HG03432 (cell line): Measurements from ENCODE around the gene POLR2B.
A peak's percentile ranks its signal among the peaks of the same experiment; 100 is the strongest.
"Not testable (repeated sequence)": the region's sequence is repeated elsewhere in the genome, so short reads cannot be mapped to it uniquely, and the experiment has no call there.

Source experiments
- ATAC-seq: cut with Tn5 transposase; IDR thresholded peaks from one replicate; pipeline ENCODE4 v1.9.1; 2021; ENCODE audit warnings: mild to moderate bottlenecking, moderate library complexity; ENCODE audit not compliant: unreplicated experiment

Gene POLR2B

GRCh38 chr4:56978750-56979303, at the start of gene POLR2B:
POLR2B (plus strand) TSS chr4:56978896; CDS start chr4:56978986, 90 bp downstream.
- ATAC-seq, result peak; percentile 48

DNA sequence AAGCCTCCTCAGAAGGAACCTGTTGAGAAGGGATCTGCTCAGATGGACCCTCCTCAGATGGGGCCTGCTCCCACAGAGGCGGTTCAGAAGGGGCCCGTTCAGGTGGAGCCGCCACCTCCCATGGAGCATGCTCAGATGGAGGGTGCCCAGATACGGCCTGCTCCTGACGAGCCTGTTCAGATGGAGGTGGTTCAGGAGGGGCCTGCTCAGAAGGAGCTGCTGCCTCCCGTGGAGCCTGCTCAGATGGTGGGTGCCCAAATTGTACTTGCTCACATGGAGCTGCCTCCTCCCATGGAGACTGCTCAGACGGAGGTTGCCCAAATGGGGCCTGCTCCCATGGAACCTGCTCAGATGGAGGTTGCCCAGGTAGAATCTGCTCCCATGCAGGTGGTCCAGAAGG, 48.1 kb upstream of the POLR2B start:
- no peak for ATAC-seq

GRCh38 chr4:56931924-56932323, 46.8 kb upstream of the POLR2B start:
- no peak for ATAC-seq

GRCh38 chr4:56937262-56937661, 41.4 kb upstream of the POLR2B start:
- ATAC-seq, result no peak

GRCh38 chr4:56939826-56940225, 38.9 kb upstream of the POLR2B start:
- not testable (repeated sequence) for ATAC-seq

- no peak for ATAC-seq
Observed at GRCh38 chr4:56940403-56940802, 38.3 kb upstream of the POLR2B start.

- ATAC-seq, result no peak
Observed at GRCh38 chr4:56940971-56941370, 37.7 kb upstream of the POLR2B start.

DNA sequence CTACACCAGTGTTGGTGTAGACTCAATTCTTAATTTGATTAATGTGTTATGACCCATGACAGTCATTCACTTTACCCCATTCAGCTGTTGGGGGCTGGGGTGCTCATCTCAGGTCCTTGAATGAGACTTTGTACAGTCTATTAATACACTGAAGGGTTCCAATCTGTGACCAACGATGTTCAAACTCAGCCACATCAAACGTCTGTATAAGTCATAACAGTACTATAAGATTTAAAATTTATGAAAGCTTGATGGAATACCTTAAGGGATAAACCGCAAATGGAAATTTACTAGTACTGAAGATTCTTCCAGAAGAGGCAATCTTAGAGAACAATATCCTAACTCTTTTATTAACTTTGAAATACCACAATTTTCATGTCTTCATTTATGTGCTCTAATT, 37.3 kb upstream of the POLR2B start:
- no peak for ATAC-seq

GRCh38 chr4:56953680-56954520, 24.8 kb upstream of the POLR2B start:
- no peak for ATAC-seq

GRCh38 chr4:56958111-56958517, 20.6 kb upstream of the POLR2B start:
- no peak for ATAC-seq

GRCh38 chr4:56959100-56959499, 19.6 kb upstream of the POLR2B start:
- ATAC-seq, result no peak

GRCh38 chr4:56961107-56961500, 17.6 kb upstream of the POLR2B start:
- ATAC-seq, result no peak

- ATAC-seq, result no peak
Observed at GRCh38 chr4:56971383-56971782, 7.3 kb upstream of the POLR2B start.

DNA sequence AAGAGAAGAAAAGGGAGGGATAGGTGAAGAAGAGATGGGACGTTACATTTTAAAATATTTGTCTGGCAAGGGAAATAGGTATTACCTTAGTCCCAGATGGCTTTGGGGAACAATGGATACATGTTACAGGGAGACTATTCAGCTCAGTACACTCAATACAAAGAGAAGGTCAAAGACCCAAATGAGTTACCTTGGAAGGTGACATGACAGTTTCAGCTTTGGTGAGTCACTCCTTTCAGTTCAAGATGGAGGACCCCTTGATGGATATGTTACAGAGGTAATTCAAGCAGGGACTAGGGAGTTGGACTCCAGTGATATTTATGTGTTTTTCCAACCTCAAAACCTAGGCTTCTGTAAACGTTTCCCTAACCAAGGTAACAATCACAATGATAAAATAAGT, 6.3 kb upstream of the POLR2B start:
- ATAC-seq, result no peak

DNA sequence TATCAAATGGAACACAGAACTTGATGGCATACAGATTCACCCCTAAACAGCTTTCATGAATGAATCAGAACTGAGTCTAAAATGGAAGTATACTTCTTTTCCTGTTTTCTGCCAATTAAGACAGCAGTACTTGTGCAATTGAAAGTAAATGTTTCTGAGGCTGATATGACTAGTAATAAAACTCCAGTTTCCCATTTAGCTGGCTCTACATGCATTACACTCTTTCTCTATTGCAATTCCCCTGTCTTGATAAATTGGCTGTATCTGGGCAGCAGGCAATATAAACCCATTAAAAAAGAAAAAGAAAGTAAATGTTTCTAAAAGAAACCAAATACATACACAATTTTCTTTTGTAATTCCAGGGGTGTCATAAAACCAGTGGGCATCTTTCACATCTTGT, 5.9 kb upstream of the POLR2B start:
- ATAC-seq, result no peak

DNA sequence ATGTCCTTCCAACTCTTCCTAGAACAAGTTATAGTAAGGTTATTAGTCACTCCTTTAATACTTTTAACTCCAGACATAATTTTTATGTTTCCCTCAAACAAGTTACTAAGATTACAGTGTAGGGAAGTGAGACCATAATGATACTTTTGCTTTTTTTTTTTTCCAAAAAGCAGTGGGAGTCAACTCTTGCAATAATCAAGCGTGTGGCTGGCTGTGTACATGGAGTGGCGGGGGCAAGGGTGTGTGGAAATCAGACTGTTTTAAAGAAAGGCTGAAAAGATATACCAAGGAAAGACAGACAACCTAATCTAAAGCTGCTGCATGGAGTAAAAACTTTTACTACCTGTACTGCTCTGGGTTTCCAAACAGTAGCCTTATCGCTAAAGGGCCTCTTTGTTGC, 5.4 kb upstream of the POLR2B start:
- ATAC-seq, result no peak

- ATAC-seq, result no peak
Observed at GRCh38 chr4:56976283-56976836, 2.3 kb upstream of the POLR2B start.

- ATAC-seq, result peak; percentile 33
Observed at GRCh38 chr4:56976837-56977320, 1.8 kb upstream of the POLR2B start.

DNA sequence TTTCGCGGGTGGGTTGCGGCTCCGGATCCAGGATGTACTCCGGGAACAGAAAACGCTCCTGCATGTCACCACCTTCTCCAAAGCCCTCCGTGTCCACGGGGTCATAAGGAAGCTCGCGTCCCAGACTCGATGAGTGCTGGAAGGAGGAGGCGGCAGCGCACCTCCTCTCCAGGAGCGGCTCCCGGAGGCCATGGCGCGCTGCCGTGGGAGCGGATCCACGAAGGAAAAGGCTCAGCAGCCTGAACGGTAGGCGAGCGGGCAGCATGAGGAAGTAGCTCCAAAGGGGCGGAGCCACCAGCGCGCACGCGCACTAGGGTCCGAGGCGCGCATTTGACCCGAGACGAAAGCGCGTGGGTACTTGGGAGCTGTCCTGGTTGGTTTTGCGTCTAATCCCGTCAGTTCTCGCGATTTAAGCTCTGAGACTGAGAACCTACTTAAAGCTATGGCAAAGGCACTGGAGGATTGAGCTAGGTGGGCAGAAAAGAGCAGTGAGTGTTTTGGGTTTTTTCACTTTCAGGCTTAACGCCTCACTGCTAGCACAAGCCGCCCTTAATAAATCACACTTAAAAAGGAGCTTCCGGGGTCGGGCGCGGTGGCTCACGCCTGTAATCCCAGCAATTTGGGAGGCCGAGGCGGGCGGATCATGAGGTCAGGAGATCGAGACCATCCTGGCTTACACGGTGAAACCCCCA, 1.2 kb upstream of the POLR2B start, which contains the start of gene NOA1:
TSS of gene NOA1 (minus strand) at position 286 of the 692 bp plus-strand sequence. CDS start at position 265, 21 bp downstream.
- ATAC-seq, result peak; percentile 87

DNA sequence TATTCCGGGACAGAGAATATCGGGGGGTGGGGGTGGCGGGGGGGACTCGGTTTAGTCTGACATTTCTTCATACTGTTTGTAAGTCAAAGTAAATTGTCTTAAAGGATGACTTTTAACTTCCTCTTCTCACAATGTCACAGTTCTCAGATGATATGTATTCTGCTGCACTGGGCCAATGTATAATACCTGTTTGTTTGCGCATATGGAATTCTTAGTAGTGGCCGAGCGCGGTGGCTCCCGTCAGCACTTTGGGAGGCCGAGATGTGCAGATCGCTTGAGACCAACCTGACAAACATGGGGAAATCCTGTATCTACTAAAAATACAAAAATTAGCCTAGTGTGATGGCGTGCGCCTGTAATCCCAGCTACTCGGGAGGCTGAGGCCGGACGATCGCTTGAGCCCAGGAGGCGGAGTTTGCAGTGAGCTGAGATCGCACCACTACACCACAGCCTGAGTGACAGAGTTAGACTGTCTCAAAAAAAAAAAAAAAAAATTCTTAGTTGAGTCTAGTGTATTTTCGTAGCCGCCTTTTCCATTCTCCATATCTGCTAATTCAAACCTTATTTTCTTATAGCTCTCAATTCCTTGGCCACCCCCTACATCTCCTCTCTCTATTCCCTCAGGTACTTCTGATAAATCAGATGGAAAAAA, 851 bp downstream of the POLR2B start:
- no peak for ATAC-seq

- no peak for ATAC-seq
Observed at GRCh38 chr4:56981795-56982201, 3.1 kb downstream of the POLR2B start.
